ENCODE data around the gene KCNJ6. TPM values are rescaled to one million over a fixed set of nuclear protein-coding genes. Genes with fewer than 3 reads are reported as not detected.
"Not testable (repeated sequence)": the region's sequence is repeated elsewhere in the genome, so short reads cannot be mapped to it uniquely, and the experiment has no call there.

KCNJ6 gene
- total RNA-seq, 1 experiment from 2014 or later: not detected

- no peak for DNase-seq (ENCODE audit: low spot score)
Observed at GRCh38 chr21:37607081-37607480, 309.2 kb downstream of the KCNJ6 start.

GRCh38 chr21:37606549-37606948 is 309.7 kb downstream of the KCNJ6 start:
- no peak for DNase-seq (ENCODE audit: low spot score)

GRCh38 chr21:37605006-37605405 is 311.3 kb downstream of the KCNJ6 start:
- no peak for DNase-seq (ENCODE audit: low spot score)

DNA sequence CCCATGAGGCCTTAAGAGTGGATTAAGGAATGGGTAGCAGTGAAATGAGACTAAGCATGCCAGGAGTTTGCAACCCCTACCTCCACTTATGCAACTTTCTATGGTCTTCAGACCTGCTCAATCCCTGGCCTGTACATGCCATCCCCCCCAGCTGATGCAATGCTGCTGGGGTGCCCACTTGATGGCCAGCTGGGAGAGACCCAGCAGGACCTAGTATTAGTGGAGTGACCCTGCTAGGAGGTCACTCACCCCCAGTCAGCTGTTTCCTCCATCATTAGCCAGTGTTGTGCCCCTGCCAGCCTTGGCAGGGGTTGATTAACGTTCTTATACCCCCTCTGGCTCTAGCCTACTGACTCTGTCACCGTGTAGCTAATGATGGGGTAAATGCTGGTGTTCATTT is 313.1 kb downstream of the KCNJ6 start:
- DNase-seq (ENCODE audit: low spot score): no peak

- DNase-seq (ENCODE audit: low spot score): no peak
Observed at GRCh38 chr21:37601915-37602314, 314.3 kb downstream of the KCNJ6 start.

DNA sequence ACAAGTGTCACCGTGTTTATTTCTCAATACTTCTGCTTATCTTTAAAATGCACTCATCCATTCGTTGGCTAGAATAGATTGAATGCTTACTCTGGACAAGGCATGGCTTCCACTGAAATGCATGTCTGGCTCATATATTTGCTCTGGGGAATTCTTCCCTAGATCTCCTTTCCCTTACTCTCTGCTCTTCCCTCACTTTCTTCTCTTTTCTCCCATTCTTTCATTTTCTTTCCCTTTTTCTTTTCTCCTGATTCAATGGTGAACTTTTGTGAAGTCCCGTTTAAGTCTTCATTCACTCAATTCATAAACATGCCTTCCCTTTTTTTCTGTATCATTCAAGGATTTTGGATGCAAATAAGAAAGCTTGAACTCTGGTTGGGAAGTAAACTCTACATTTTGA is 315.2 kb downstream of the KCNJ6 start:
- DNase-seq (ENCODE audit: low spot score): no peak

DNA sequence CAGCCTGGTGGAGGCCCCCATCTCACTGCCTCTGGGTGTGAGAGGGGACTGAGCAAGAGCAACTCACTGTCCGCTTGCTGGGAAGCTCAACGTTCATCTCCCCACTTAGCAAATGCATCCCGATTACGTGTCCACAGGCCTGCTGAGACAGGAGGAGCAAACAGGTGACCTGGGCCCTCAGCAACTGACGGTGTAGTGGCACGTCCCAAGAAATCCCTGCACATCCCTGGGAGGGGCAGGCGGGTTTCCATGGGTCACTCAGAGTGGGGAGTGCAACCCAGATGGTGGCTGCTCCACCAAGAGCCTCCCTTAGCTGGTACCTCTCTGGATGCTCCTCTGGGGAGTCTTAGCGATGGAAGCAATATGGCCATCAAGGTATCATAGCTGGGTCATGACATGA is 320.3 kb downstream of the KCNJ6 start:
- DNase-seq (ENCODE audit: low spot score): no peak

DNA sequence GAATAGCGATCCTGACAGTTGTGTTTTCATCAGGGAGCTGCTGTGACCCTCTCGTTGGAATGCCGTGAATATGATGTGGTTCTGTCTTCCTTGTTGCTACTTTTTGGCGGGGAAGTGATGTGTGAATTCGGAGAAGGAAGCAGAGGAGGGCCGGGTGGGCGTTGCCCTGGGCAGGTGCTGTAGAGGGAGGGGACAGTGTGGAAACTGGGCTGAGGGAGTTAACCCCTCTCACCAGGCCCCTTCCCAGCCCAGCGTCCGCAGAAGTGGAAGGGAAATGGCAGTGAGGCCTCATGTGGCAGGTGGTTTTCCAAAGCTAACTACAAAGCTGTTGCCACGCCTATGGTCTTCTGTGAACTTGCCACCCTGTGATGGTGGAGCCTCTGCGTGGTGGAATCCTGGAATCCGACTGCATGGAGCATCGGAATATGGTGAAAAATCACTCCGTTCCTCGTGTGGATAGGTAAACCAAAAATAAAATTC is 321.7 kb downstream of the KCNJ6 start:
- no peak for DNase-seq (ENCODE audit: low spot score)

GRCh38 chr21:37593740-37594471 is 322.4 kb downstream of the KCNJ6 start:
- no peak for DNase-seq (ENCODE audit: low spot score)

- DNase-seq (ENCODE audit: low spot score): peak; percentile 10
Observed at GRCh38 chr21:37593015-37593414, 323.2 kb downstream of the KCNJ6 start.

DNA sequence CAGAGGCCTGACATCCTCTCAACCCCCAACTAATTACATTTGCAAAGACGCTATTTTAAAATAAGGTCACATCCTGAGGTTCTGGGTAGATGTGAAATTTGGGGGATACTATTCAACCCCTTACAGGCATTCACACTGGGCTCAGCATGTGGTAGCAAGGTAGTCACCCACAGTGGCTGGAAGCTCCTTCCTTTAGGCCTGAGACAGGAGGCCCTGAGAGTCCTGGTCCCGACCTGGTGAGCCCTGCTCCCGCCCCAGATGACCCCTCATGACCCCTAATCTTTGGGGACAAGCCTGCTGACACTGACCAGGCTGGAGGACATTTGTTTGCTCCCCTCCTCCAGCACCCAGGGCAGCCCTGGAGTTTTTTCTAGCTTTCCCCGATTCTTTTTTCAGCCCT is 323.8 kb downstream of the KCNJ6 start:
- DNase-seq (ENCODE audit: low spot score): no peak

DNA sequence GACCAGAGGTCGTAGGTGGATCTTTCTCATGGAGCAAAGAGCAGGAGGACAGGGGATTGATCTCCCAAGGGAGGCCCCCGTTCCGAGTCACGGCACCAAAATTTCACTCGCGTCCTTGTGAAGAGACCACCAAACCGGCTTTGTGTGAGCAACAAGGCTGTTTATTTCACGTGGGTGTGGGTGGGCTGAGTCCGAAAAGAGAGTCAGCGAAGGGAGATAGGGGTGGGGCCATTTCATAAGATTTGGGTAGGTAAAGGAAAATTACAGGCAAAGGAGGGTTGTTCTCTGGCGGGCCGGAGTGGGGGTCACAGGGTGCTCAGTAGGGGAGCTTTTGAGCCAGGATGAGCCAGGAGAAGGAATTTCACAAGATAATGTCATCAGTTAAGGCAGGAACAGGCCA is 324.3 kb downstream of the KCNJ6 start:
- not testable (repeated sequence) for DNase-seq (ENCODE audit: low spot score)

GRCh38 chr21:37590836-37591235 is 325.4 kb downstream of the KCNJ6 start:
- not testable (repeated sequence) for DNase-seq (ENCODE audit: low spot score)

DNA sequence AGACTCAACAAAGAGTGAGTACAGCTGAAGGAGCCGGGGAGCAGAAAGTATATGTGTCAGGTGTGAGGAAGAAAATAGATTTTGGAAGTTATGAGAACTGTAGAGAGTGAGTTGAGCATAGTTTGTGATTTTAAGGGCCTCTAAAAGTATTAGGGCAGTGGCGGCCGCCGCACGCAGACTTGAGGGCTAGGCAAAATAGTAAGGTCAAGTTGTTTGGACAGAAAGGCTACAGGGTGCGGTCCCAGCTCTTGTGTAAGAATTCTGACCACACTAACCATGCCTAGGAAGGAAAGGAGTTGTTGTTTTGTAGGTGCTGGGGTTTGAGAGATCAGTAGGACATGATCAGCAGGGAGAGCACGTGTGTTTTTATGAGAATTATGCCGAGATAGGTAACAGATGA is 327.6 kb downstream of the KCNJ6 start:
- DNase-seq (ENCODE audit: low spot score): not testable (repeated sequence)

- DNase-seq (ENCODE audit: low spot score): no peak
Observed at GRCh38 chr21:37587635-37588177, 328.6 kb downstream of the KCNJ6 start.

DNA sequence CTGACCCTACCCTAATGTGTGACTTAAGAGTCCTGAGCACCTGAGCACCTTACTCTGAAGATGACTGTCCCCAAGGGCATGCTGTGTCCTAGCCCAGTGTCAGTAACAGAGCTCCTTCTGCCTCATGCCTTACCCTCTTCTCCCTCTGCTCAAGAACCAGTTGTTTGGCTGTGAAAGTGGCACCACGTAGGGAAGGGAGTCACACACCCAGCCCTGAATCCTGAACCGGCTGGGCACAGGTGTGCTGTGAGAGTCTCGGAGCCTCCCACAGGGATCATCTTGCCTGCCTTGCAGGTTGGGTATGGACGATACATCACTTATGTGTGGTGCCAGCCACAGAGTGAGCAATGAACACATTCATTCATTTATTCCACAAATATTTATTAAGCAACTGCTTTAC is 329.1 kb downstream of the KCNJ6 start:
- DNase-seq (ENCODE audit: low spot score): no peak

DNA sequence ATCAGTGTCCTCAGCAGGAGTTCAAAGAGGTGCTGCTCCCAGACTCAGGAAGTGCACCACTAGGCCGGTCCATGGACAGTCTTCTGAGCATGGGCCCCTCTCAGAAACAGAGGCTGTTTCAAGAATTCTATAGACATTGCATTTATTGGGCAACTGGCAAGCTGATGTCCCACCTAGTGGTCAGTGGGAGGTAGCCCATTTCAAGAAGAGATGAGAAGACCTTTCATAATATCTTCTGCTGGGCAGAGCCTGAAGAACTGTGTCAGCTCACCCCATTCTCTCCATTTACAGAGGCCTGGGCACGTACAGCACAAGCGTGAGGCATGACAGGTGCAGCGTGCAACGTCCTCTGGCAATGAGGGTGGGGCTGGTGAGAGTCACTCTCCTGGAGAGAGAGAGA is 333.7 kb downstream of the KCNJ6 start:
- peak; percentile 54 for DNase-seq (ENCODE audit: low spot score)

- no peak for DNase-seq (ENCODE audit: low spot score)
Observed at GRCh38 chr21:37580666-37581065, 335.6 kb downstream of the KCNJ6 start.

DNA sequence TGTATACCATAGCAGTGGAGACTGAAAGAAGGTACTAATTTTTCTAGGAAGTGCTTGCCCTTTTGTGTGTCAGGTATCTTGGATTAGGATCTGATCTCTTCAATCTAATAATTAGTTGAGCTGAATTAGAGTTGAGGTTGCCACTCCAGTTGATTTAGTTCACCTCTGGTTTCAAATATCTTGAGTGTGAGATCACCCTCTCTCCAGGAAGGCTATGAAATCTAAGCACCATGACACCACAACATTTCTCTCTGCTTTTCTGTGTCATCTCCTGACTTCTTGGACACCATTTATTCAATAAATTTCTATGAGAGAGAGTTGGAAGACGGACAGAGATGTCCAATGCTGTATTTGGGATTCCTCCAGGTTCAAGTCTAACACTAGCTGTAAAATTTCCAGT is 336.9 kb downstream of the KCNJ6 start:
- no peak for DNase-seq (ENCODE audit: low spot score)

DNA sequence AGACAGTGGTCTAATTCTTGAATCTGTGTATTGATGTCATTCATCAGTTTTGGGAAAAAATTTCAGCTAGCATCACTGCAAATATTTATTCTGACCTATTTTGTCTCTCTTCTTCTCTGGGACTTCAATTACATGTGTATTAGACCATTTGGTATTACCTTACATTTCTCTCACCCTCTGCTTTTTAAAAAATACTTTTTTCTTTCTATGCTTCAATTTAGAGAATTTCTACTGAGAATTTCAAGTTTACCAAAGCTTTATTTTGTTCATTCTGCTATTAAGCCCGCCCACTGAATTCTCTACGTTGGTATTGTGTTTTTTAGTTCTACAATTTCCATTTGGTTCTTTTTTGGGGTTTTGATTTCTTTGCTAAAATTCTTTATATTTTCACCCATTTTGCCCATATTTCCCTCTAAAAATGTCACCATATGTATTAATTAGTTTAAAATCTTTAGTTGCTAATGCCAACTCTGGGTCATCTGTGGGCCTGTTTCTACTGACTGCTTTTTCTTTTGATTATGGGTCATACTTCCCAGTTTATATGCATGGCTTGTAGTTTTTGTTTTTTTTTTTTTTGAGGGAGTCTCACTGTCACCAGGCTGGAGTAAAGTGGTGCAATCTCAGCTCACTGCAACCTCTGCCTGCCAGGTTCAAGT is 337.7 kb downstream of the KCNJ6 start:
- DNase-seq (ENCODE audit: low spot score): no peak

DNA sequence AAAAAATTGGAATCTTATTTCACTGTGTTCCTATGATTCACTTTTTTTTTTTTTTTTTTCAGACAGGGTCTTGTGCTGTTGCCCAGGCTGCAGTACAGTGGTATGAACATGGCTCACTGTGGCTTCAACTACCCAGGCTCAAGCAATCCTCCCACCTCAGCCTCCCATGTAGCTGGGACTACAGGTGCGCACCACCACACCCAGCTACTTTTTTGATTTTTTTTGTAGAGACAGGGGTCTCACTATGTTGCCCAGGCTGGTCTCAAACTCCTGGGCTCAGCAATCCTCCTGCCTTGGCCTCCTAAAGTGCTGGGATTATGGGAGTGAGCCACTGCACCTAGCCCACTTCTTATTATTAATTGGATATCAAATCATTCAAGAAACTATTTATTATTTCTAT is 339.3 kb downstream of the KCNJ6 start:
- DNase-seq (ENCODE audit: low spot score): not testable (repeated sequence)

GRCh38 chr21:37575580-37575979 is 340.7 kb downstream of the KCNJ6 start:
- DNase-seq (ENCODE audit: low spot score): no peak

DNA sequence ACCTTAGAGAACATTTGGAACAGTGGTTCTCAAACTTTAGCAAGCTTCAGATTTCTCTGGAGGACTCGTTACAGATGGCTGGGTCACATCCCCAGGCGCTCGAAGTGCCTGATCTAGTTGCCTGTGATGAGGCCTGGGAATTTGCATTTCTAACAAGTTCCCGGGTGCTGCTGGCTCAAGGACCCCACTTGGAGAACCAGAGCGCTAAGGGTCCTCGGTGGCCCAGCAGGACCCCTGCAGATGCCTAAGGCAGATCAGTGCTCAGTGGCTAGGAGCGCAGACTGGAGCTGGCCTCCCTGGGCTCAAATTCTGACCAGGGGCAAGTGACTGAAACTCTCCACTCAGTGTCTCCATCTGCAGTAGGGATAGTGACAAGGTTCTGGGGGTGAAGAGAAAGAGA is 341.5 kb downstream of the KCNJ6 start:
- DNase-seq (ENCODE audit: low spot score): no peak
